ENCODE measurements around the gene NIPBL. TPM values are rescaled to one million over a fixed set of nuclear protein-coding genes. Genes with fewer than 3 reads are reported as not detected.

Gene NIPBL
- total RNA-seq, 1 donor from 2014 or later: 67.9 TPM

GRCh38 chr5:37044120-37044519 lies 167.6 kb downstream of the NIPBL start:
- H3K4me3 ChIP-seq: no peak overlapping the region
- TF ChIP-seq EZH2phosphoT487 (IDR thresholded peaks at IDR 0.05) (no peak), EZH2 (IDR thresholded peaks at IDR 0.05) (no peak), CTCF (IDR thresholded peaks at IDR 0.05) (no peak)
- H3K27me3 ChIP-seq: no peaks in the 10 kb centered on the region
- no peaks in the 10 kb centered on the region for H4K20me1 ChIP-seq (ENCODE audit: low read depth)
- no peak overlapping the region for H3K9ac ChIP-seq
- H3K79me2 ChIP-seq (ENCODE audit: low read depth): no peaks in the 10 kb centered on the region
- H3K36me3 ChIP-seq: peaks cover 25% of the 10 kb centered on the region
- no peak overlapping the region for H3K4me3 Mint-ChIP-seq
- no peak overlapping the region for H3K27ac ChIP-seq
- no peak overlapping the region for H2AFZ ChIP-seq (replicated peaks)
- no peak overlapping the region for H3K27ac Mint-ChIP-seq
- H3K4me1 ChIP-seq: no peaks in the 10 kb centered on the region
- no peaks in the 10 kb centered on the region for H3K9me3 Mint-ChIP-seq
- H3K9me3 ChIP-seq (ENCODE audit: low read depth): no peaks in the 10 kb centered on the region
- no peak overlapping the region for H3K4me2 ChIP-seq
- no peaks in the 10 kb centered on the region for H3K27me3 Mint-ChIP-seq (ENCODE audit: insufficient read depth, low read depth)
- no peaks in the 10 kb centered on the region for H3K4me1 Mint-ChIP-seq
- H3F3A ChIP-seq (ENCODE audit: low read depth): no peaks in the 10 kb centered on the region
- peaks cover 14% of the 10 kb centered on the region for H3K36me3 Mint-ChIP-seq
- DNase-seq (ENCODE audit: low spot score): no peak

- H3K36me3 Mint-ChIP-seq: peaks cover 19% of the 10 kb centered on the region
- Histone ChIP-seq H3K36me3 (peaks cover 25% of the 10 kb centered on the region), H3K4me1 (no peaks in the 10 kb centered on the region), H3K4me3 (no peak overlapping the region), H2AFZ (replicated peaks) (no peak overlapping the region), H3K79me2 (ENCODE audit: low read depth) (no peaks in the 10 kb centered on the region), H4K20me1 (ENCODE audit: low read depth) (no peaks in the 10 kb centered on the region), H3K9me3 (ENCODE audit: low read depth) (no peaks in the 10 kb centered on the region), H3K9ac (no peak overlapping the region), H3K4me2 (no peak overlapping the region), H3K27me3 (no peaks in the 10 kb centered on the region), H3K27ac (no peak overlapping the region), H3F3A (ENCODE audit: low read depth) (no peaks in the 10 kb centered on the region)
- no peak for DNase-seq (ENCODE audit: low spot score)
- H3K27ac Mint-ChIP-seq: no peak overlapping the region
- no peaks in the 10 kb centered on the region for H3K9me3 Mint-ChIP-seq
- no peak overlapping the region for H3K4me3 Mint-ChIP-seq
- no peaks in the 10 kb centered on the region for H3K27me3 Mint-ChIP-seq (ENCODE audit: insufficient read depth, low read depth)
- TF ChIP-seq CTCF (IDR thresholded peaks at IDR 0.05) (no peak), EZH2phosphoT487 (IDR thresholded peaks at IDR 0.05) (no peak), EZH2 (IDR thresholded peaks at IDR 0.05) (no peak)
- H3K4me1 Mint-ChIP-seq: no peaks in the 10 kb centered on the region
Measured at GRCh38 chr5:37045703-37046102, 169.1 kb downstream of the NIPBL start.

- H3K9me3 Mint-ChIP-seq: no peaks in the 10 kb centered on the region
- H3F3A ChIP-seq (ENCODE audit: low read depth): no peaks in the 10 kb centered on the region
- H3K27ac Mint-ChIP-seq: no peak overlapping the region
- no peak for DNase-seq (ENCODE audit: low spot score)
- no peaks in the 10 kb centered on the region for H3K4me1 Mint-ChIP-seq
- TF ChIP-seq EZH2phosphoT487 (IDR thresholded peaks at IDR 0.05) (no peak), CTCF (IDR thresholded peaks at IDR 0.05) (no peak), EZH2 (IDR thresholded peaks at IDR 0.05) (no peak)
- H3K27ac ChIP-seq: no peak overlapping the region
- H3K4me3 ChIP-seq: no peak overlapping the region
- H3K4me3 Mint-ChIP-seq: no peak overlapping the region
- H3K36me3 Mint-ChIP-seq: peaks cover 24% of the 10 kb centered on the region
- peaks cover 44% of the 10 kb centered on the region for H3K36me3 ChIP-seq
- H3K4me1 ChIP-seq: no peaks in the 10 kb centered on the region
- no peaks in the 10 kb centered on the region for H4K20me1 ChIP-seq (ENCODE audit: low read depth)
- H3K9ac ChIP-seq: no peak overlapping the region
- no peaks in the 10 kb centered on the region for H3K9me3 ChIP-seq (ENCODE audit: low read depth)
- no peak overlapping the region for H2AFZ ChIP-seq (replicated peaks)
- H3K27me3 Mint-ChIP-seq (ENCODE audit: insufficient read depth, low read depth): no peaks in the 10 kb centered on the region
- no peaks in the 10 kb centered on the region for H3K79me2 ChIP-seq (ENCODE audit: low read depth)
- H3K27me3 ChIP-seq: no peaks in the 10 kb centered on the region
- H3K4me2 ChIP-seq: no peak overlapping the region
Measured at GRCh38 chr5:37047947-37048346, 171.4 kb downstream of the NIPBL start.
